GM18520 (cell line): ENCODE data around the gene RPS19BP1.

Experiments
- ATAC-seq: cut with Tn5 transposase; IDR thresholded peaks from one replicate; pipeline ENCODE4 v1.9.1; 2021; ENCODE audit not compliant: unreplicated experiment

Gene RPS19BP1

DNA sequence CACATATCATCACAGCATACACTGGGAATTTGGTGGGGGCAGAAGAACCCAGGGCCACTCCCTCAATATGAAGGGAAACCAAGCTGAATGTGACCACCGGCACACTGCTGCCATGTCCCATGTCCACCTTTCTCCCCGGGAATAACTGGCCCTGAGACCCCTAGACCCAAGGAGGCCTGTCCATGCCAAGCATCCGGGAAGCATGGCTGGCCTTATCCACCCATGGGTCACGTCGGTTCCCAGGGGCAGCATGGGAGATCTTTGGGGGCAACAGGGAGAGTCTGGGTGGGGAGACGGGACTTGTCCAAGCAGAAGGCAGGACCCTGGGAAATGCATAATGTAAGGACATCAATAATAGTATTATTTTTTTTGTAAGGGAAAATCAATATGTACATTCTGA is 40.9 kb downstream of the RPS19BP1 start:
- ATAC-seq, result no peak

DNA sequence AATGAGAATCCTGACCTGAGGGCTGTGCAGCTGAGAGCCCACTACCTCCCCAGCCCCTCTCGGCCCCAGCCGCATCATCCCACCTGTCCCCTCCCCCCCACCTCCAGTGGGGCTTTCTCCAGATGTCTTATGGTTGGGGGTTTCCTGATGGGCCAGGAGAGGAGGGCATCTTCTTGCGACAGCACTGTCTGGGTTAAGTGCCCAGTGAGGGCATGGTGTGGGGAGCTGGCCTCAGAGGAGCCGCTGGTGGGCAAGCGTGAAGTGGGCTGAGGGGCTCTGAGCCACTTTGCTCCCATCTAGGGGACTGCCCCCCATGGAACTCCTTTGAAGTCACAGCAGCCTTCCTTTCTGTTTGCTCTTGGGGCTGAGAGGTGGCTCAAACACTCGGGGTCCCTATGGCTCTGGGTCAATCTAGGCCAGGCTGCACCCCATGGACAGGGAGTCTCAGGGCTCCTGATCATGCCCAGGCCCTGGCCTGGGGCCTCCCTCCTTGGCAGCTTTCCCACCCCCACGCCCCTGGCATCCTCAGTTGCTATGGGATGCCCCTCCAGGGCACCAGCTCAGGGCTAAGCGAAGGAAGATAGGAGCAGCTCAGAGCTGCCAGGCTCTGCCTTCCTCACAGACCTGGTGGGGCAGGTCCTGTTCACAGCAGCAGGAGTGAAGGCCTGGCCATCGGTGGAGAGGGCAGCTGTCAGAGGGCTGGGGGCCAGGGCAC is 41.4 kb downstream of the RPS19BP1 start:
- ATAC-seq, result no peak

DNA sequence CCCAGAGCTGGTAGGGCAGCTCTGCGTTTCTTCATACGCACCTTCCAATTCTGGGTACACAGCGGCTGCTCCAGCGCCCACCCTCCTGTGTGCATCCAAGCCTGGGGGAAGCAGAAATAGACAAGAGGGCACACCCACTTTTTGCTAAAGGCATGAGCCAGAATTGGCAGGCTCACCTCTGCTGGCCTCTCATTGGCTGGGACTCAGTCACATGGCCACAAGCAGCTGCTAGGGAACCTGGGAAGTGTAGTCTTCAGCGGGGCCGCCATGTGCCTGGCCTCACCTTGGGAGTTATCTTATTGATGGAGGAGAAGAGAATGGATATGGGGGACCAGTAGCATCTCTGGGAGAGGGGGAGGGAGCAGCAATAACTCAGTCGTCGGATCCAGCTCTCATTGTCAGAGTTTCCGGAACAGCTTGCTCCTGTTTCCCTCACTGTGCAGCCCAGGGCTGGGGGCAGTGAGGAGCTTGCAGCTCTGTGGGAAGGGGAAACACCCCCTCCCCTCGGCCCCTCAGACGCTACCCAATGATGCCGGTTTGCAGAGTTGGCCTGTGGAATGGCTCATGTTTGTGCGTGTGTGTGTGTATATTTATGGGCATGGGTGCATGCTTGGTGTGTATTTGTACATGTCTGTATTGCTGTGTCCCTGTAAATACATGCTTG is 42.3 kb downstream of the RPS19BP1 start:
- ATAC-seq, result no peak

DNA sequence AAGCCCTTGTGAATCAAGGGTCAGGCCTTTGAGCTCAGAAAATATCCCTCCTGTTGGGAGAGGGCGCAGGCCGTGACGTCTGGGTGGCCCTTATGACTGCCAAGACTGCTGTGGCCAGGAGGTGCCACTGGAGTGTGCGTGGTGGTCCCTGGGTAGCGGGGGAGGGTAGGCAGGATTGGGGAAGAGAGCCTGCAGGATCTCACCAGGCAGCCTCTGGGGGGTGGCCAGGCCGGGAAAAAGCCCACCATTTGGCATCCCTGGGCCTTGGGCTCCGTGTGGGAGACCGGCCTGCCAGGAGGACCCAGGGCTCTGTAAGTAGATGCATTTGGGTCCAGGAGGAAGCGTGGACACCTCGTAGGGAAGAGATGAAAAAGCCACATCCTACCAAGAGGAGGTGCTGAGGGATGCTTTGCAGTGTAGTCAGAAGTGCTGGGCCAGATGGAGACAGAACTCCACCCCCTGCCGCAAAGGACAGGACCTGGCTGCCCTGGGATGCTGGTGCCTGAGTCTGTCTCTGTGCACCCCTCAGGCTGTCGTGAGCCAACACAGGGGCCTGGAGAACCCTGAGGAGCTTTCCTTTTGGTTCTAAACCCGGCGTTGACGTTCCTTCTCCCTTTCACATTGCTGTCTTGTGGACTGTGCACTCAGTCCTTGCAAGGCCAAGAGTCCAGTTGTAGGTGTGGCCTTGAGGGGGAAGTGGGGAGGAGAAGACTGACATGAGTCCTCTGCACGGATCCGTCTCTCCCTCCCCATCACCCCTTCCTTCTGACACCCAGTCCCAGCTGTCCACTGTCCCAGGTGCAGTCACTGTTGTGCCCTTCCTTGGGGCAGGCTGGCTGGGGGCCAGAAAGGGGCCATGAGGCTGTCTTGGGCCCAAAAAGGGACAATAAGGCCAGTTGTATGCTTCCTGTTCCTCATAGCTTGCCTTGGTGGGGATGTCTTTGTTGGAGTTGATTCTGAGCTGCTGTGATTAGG is 43.2 kb downstream of the RPS19BP1 start:
- no peak for ATAC-seq

DNA sequence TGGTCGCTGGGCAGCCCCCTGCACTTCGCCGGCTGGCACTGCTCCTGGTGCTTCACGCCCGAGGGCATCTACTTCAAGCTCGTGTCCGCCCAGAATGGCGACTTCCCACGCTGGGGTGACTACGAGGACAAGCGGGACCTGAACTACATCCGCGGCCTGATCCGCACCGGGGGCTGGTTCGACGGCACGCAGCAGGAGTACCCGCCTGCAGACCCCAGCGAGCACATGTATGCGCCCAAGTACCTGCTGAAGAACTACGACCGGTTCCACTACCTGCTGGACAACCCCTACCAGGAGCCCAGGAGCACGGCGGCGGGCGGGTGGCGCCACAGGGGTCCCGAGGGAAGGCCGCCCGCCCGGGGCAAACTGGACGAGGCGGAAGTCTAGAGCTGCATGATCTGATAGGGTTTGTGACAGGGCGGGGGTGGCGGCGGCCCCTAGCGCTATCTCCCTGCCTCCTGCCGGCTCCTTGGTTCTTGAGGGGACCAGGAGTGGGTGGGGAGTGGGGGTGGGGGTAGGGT is 43.9 kb downstream of the RPS19BP1 start:
- ATAC-seq, result no peak

DNA sequence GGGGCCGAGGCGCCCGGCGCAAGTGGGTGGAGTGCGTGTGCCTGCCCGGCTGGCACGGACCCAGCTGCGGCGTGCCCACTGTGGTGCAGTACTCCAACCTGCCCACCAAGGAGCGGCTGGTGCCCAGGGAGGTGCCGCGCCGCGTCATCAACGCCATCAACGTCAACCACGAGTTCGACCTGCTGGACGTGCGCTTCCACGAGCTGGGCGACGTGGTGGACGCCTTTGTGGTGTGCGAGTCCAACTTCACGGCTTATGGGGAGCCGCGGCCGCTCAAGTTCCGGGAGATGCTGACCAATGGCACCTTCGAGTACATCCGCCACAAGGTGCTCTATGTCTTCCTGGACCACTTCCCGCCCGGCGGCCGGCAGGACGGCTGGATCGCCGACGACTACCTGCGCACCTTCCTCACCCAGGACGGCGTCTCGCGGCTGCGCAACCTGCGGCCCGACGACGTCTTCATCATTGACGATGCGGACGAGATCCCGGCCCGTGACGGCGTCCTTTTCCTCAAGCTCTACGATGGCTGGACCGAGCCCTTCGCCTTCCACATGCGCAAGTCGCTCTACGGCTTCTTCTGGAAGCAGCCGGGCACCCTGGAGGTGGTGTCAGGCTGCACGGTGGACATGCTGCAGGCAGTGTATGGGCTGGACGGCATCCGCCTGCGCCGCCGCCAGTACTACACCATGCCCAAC is 44.6 kb downstream of the RPS19BP1 start:
- ATAC-seq, result no peak

DNA sequence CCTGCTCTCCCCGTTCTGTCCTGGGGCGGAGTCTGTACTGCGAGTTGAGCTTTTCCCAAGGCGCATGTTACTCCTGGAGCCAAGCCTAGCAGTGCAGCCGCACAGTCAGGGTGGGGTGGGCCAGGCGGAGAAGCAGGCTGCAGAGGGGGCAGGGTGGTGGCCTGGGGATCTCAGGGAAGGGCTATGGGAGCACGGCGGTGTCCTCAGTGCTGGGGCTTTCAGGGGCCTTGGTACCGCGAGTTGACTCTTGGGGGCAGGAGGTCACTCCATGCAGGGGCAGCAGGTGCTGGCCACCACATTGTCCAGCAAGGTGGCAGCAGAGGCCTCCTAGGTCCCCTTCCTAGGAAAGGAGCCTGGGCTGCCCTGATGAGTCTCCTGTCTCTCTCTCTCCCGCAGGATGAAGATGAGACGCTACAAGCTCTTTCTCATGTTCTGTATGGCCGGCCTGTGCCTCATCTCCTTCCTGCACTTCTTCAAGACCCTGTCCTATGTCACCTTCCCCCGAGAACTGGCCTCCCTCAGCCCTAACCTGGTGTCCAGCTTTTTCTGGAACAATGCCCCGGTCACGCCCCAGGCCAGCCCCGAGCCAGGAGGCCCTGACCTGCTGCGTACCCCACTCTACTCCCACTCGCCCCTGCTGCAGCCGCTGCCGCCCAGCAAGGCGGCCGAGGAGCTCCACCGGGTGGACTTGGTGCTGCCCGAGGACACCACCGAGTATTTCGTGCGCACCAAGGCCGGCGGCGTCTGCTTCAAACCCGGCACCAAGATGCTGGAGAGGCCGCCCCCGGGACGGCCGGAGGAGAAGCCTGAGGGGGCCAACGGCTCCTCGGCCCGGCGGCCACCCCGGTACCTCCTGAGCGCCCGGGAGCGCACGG is 45.4 kb downstream of the RPS19BP1 start:
- ATAC-seq, result no peak

DNA sequence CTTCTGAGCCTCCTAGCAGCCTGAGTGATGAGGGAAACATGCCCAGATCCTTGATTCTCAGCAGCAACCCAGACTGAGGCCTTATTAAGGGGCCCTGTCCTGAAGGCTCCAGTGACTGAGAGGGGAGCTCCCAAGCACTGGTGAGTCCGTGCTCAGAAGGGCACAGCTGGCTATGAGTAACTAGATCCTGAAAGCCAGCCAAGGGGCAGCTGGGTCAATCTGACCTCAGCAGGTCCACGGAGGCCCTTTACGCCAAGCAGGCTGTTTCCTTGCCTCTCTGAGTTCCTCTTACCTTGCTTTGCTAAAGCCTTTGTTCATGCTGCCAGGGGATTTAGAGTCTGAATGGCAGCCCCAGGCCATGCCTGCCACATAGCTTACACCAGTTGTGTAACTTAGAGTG is 49.8 kb downstream of the RPS19BP1 start:
- ATAC-seq, result no peak

DNA sequence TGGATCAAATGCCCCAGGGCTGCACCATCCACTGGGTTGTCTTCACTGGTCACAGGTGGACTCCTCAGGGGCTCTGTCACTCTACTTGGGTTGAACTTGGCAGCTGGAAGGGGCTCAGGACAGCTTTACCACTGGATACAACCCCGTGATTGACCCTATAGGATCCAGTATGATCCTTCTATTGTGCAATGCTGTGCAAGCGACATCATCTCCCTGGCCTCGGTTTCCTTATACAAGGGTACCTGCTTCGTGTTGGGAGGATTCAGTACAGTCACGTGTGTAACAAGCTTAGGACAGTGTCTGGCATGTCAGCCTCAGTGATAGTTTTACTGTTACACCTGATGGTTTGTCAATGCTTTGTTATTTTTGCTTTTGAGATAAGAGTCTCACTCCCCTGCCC is 51.0 kb downstream of the RPS19BP1 start:
- no peak for ATAC-seq

DNA sequence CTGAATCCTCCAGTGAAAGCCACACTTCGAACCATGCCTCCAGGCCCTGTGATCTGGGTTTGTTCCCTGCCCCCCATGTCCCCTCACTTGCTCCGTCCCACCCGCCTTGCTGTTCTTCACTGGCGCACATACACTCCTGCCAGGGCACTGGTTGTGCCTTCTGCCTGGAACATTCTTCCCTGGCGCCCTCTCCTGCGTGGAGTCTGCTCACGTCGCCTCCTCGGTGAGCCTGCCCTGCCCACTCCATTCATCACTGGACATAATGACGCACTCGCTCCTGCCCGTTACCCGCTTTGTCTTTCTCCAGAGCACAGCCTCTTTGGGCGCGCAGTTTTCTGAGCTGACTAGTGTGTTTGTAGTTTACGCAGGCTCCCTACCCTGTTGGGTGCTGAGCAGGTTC is 51.5 kb downstream of the RPS19BP1 start:
- ATAC-seq, result no peak

DNA sequence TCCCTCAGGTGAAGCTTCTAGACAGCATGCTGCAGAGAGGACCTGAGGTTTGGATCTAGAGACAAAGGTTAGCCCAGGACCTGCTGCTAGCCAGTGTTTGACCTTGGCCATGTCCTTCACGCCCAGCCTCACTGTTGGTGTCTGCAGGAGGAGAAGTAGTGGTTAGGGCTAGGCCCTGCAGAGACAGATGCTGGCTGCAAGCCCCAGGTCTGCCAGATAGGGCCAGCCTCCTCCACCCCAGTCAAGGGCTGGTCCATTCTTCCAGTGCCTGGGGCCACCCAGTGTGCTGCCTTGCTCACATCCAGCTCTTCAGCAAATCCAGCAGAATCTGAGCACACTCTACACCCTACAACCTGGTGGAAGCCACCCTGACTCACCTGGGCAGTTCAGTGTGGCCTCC is 52.0 kb downstream of the RPS19BP1 start:
- no peak for ATAC-seq

DNA sequence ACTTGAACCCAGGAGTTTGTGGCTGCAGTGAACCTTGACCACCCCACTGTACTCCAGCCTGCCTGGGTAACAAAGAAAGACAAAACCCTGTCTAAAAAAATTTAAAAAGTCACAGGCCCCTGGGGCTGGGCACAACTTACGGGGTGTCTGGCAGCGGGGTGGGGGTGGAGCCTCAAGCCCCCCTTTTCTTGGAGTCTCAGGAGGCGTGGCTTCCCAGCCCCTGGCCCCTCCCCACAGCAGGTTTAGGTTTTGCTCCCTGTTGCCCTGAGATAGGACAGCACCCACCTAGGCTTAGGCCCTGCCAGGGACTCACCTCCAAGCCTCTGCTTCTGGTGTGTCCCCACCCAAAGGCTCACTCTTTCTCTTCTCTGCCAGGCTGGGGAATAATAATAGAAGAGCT is 53.3 kb downstream of the RPS19BP1 start:
- no peak for ATAC-seq
